Endothelial cell (in vitro differentiated cells): ENCODE data around the gene HAUS1. TPM values are rescaled to one million over a fixed set of nuclear protein-coding genes. Genes with fewer than 3 reads are reported as not detected.
A peak's percentile ranks its signal among the peaks of the same experiment; 100 is the strongest.

Experiments used
- DNase-seq: peaks from one replicate; pipeline ENCODE4 v3.0.0; 2021; ENCODE audit warnings: low spot score
- H3K27ac Mint-ChIP-seq: one replicate; pipeline ENCODE4 v1.8.0; 2021; ENCODE audit warnings: mixed read lengths, inconsistent platforms; ENCODE audit not compliant: unreplicated experiment
- H3K27me3 Mint-ChIP-seq: one replicate; pipeline ENCODE4 v1.8.0; 2021; ENCODE audit warnings: mild to moderate bottlenecking, moderate library complexity, mixed read lengths, inconsistent platforms; ENCODE audit not compliant: unreplicated experiment
- H3K36me3 Mint-ChIP-seq: one replicate; pipeline ENCODE4 v1.8.0; 2021; ENCODE audit warnings: mild to moderate bottlenecking, low read depth, mixed read lengths, inconsistent platforms; ENCODE audit not compliant: unreplicated experiment
- H3K4me1 Mint-ChIP-seq: one replicate; pipeline ENCODE4 v1.8.0; 2021; ENCODE audit warnings: mild to moderate bottlenecking, mixed read lengths, inconsistent platforms; ENCODE audit not compliant: unreplicated experiment
- H3K4me3 Mint-ChIP-seq: one replicate; pipeline ENCODE4 v1.8.0; 2021; ENCODE audit warnings: mild to moderate bottlenecking, mixed read lengths, inconsistent platforms; ENCODE audit not compliant: unreplicated experiment
- H3K9me3 Mint-ChIP-seq: one replicate; pipeline ENCODE4 v1.8.0; 2021; ENCODE audit warnings: mixed read lengths, inconsistent platforms; ENCODE audit not compliant: unreplicated experiment
- total RNA-seq: library from RNA; stranded (reverse); fragmentation: NEBNext Ultra II Directional; extraction: Animal tissue kit (Norgen Biotek cat#: 25700); gene quantifications from one replicate; pipeline ENCODE4 v1.2.1, GENCODE V29; 2021; ENCODE audit not compliant: unreplicated experiment
- TF ChIP-seq, protein P1 (sequence below): fragments of 200-600 bp; sonication (generic); IDR thresholded peaks from one replicate; pipeline ENCODE4 v1.5.0; 2021; ENCODE audit warnings: antibody characterized with exemption; ENCODE audit not compliant: unreplicated experiment

The HAUS1 gene
- total RNA-seq, 1 donor from 2014 or later = 44.9 TPM

- no peak for DNase-seq
- Mint-ChIP-seq H3K4me1 (no peaks in the 10 kb centered on the region), H3K9me3 (no peaks in the 10 kb centered on the region), H3K27ac (no peak overlapping the region), H3K27me3 (no peaks in the 10 kb centered on the region), H3K36me3 (peaks cover 4% of the 10 kb centered on the region), H3K4me3 (no peak overlapping the region)
- TF ChIP-seq, protein P1, sequence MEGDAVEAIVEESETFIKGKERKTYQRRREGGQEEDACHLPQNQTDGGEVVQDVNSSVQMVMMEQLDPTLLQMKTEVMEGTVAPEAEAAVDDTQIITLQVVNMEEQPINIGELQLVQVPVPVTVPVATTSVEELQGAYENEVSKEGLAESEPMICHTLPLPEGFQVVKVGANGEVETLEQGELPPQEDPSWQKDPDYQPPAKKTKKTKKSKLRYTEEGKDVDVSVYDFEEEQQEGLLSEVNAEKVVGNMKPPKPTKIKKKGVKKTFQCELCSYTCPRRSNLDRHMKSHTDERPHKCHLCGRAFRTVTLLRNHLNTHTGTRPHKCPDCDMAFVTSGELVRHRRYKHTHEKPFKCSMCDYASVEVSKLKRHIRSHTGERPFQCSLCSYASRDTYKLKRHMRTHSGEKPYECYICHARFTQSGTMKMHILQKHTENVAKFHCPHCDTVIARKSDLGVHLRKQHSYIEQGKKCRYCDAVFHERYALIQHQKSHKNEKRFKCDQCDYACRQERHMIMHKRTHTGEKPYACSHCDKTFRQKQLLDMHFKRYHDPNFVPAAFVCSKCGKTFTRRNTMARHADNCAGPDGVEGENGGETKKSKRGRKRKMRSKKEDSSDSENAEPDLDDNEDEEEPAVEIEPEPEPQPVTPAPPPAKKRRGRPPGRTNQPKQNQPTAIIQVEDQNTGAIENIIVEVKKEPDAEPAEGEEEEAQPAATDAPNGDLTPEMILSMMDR = no peak
These were observed 36.0 kb downstream of the HAUS1 start for GRCh38 chr18:46140173-46140572.

DNA sequence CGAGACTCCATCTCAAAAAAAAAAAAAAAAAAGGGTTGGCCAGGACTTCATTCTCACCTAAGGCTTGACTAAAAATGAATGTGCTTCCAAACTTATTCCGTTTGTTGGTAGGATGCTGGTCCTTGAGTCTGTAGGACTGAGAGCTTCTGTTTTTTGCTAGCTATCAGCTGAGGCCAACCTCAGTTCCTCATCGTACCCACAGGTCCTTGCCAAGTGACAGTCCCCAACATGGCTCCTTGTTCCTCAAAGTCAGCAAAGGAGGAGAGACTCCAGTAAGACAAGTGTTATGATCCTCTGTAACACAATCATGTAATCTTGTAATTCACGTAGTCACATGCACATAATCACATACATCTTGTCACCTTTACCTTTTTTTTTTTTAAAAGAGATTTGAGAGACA is 37.0 kb downstream of the HAUS1 start:
- H3K27ac Mint-ChIP-seq = no peak overlapping the region
- no peaks in the 10 kb centered on the region for H3K9me3 Mint-ChIP-seq
- no peaks in the 10 kb centered on the region for H3K27me3 Mint-ChIP-seq
- H3K36me3 Mint-ChIP-seq = peaks cover 4% of the 10 kb centered on the region
- no peak for DNase-seq
- TF ChIP-seq, protein P1 = no peak
- no peak overlapping the region for H3K4me3 Mint-ChIP-seq
- no peaks in the 10 kb centered on the region for H3K4me1 Mint-ChIP-seq

- no peak overlapping the region for H3K27ac Mint-ChIP-seq
- no peak overlapping the region for H3K4me3 Mint-ChIP-seq
- no peaks in the 10 kb centered on the region for H3K4me1 Mint-ChIP-seq
- no peaks in the 10 kb centered on the region for H3K9me3 Mint-ChIP-seq
- TF ChIP-seq, protein P1 = peak; percentile 82
- H3K27me3 Mint-ChIP-seq = no peaks in the 10 kb centered on the region
- DNase-seq = peak; percentile 68
- peaks cover 4% of the 10 kb centered on the region for H3K36me3 Mint-ChIP-seq
These were observed 44.6 kb downstream of the HAUS1 start for GRCh38 chr18:46148810-46149209.

GRCh38 chr18:46152436-46152807 is 48.2 kb downstream of the HAUS1 start:
- no peak overlapping the region for H3K4me3 Mint-ChIP-seq
- H3K4me1 Mint-ChIP-seq = no peaks in the 10 kb centered on the region
- no peaks in the 10 kb centered on the region for H3K27me3 Mint-ChIP-seq
- H3K27ac Mint-ChIP-seq = no peak overlapping the region
- TF ChIP-seq, protein P1 = no peak
- H3K9me3 Mint-ChIP-seq = no peaks in the 10 kb centered on the region
- H3K36me3 Mint-ChIP-seq = peaks cover 3% of the 10 kb centered on the region
- no peak for DNase-seq

DNA sequence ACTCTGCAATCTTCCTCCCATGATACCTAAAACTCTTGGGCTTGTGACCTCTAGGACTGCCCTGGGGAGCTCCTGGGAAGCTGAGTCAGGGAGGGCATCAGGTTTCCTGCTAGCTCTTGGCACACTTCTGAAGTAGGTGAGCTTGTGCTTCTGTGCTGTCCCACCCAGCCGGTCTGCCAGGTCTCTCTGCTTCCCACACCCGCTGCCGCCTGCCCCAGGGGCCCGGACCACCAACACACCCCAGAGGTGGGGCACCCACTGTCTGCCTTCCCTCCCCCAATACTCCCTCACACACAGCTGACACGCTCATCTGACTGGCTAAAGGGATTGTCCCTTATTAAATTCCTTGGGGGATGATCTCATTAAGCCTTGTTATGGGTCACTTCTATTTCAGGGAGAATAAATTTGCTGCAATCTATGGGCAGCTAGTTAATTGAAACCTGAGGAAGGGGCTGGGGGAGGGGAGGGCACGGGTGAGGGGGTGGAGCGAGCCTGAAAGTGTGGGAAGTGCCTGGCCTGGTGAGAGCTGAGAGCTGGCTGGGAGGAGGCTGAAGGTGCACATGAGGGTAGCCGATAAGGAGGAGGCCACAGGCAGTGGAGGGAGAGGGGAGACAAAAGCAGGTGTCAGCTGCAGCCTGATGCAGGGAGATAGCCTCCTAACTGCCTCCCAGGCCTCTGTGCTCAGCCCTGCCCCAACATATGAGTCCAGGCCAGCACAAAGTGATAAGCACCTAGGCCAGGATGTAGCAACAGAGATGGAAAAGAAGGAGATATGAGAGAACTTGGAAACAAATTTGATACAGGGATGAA is 48.8 kb downstream of the HAUS1 start:
- peaks cover 3% of the 10 kb centered on the region for H3K36me3 Mint-ChIP-seq
- H3K4me1 Mint-ChIP-seq = no peaks in the 10 kb centered on the region
- no peaks in the 10 kb centered on the region for H3K27me3 Mint-ChIP-seq
- H3K27ac Mint-ChIP-seq = no peak overlapping the region
- no peaks in the 10 kb centered on the region for H3K9me3 Mint-ChIP-seq
- no peak overlapping the region for H3K4me3 Mint-ChIP-seq
- DNase-seq = no peak
- TF ChIP-seq, protein P1 = no peak
